Measurements from ENCODE around the gene DLL1.

GRCh38 chr6:170296746-170297575, 6.1 kb upstream of the DLL1 start:
- TF ChIP-seq EZH2 (IDR thresholded peaks at IDR 0.05; ENCODE audit: borderline replicate concordance, low read depth, low read length): no peak
- TF ChIP-seq CHD4 (IDR thresholded peaks at IDR 0.05; ENCODE audit: insufficient read depth, insufficient replicate concordance, low read depth, low read length, poor library complexity, severe bottlenecking): no peak
- TF ChIP-seq XRCC5 (IDR thresholded peaks at IDR 0.05; ENCODE audit: low read depth, low read length): no peak
